Calu3 (cell line): ENCODE results near the gene THOC1. TPM values are rescaled to one million over a fixed set of nuclear protein-coding genes. Genes with fewer than 3 reads are reported as not detected.

Experiments
- BruUV-seq: library from RNA; stranded (reverse); fragments of 400-500 nt; replicated peaks from 2 replicates; lab custom pipeline; 2021; lab: Mats Ljungman, UMichigan
- CTCF ChIA-PET: fragments of 300-600 bp; sonication (Branson Sonifier 250); formaldehyde crosslinking; loops from one replicate; lab custom pipeline; 2022; ENCODE audit warnings: antibody characterized with exemption; lab: Charles Lee
- DNase-seq: peaks from one replicate; pipeline ENCODE4 v3.0.0; 2022
- H3K27ac Mint-ChIP-seq: one replicate; pipeline ENCODE4 v1.8.0; 2022; ENCODE audit warnings: mixed read lengths; ENCODE audit not compliant: unreplicated experiment
- H3K27me3 Mint-ChIP-seq: one replicate; pipeline ENCODE4 v1.8.0; 2022; ENCODE audit warnings: mixed read lengths; ENCODE audit not compliant: unreplicated experiment
- H3K36me3 Mint-ChIP-seq: one replicate; pipeline ENCODE4 v1.8.0; 2022; ENCODE audit warnings: mild to moderate bottlenecking, moderate library complexity, mixed read lengths; ENCODE audit not compliant: insufficient read depth, unreplicated experiment
- H3K4me1 Mint-ChIP-seq: one replicate; pipeline ENCODE4 v1.8.0; 2022; ENCODE audit warnings: mild to moderate bottlenecking, low read depth, mixed read lengths; ENCODE audit not compliant: unreplicated experiment
- H3K4me3 Mint-ChIP-seq: one replicate; pipeline ENCODE4 v1.8.0; 2022; ENCODE audit warnings: mild to moderate bottlenecking, low read depth, moderate library complexity, mixed read lengths; ENCODE audit not compliant: unreplicated experiment
- H3K9me3 Mint-ChIP-seq: one replicate; pipeline ENCODE4 v1.8.0; 2022; ENCODE audit warnings: low read depth, mixed read lengths; ENCODE audit not compliant: unreplicated experiment
- CTCF ChIP-seq: fragments of 200-600 bp; IDR thresholded peaks from one replicate; pipeline ENCODE4 v1.8.0; 2022; ENCODE audit warnings: antibody characterized with exemption; ENCODE audit not compliant: unreplicated experiment
- intact Hi-C: fragments of 100-400 bp; cut with micrococcal nuclease; formaldehyde crosslinking; loops from one replicate; pipeline ENCODE4 v1.10.0; 2022; ENCODE audit not compliant: unreplicated experiment
- total RNA-seq: library from RNA; stranded (reverse); gene quantifications from 2 replicates; pipeline ENCODE4 v1.2.3, GENCODE V29; 2022

THOC1 gene
- total RNA-seq, 1 experiment from 2014 or later, result 47.1 TPM

- H3K4me3 Mint-ChIP-seq, result no peak overlapping the region
- peaks cover 78% of the 10 kb centered on the region for H3K36me3 Mint-ChIP-seq
- CTCF ChIA-PET, result no interaction called here
- no peaks in the 10 kb centered on the region for H3K27me3 Mint-ChIP-seq
- no peak overlapping the region for H3K27ac Mint-ChIP-seq
- BruUV-seq, result no TSS peak
- DNase-seq, result no peak
- peaks cover 15% of the 10 kb centered on the region for H3K4me1 Mint-ChIP-seq
- no peaks in the 10 kb centered on the region for H3K9me3 Mint-ChIP-seq
- TF ChIP-seq CTCF, result no peak
- intact Hi-C loops, result no loop called here
Observed at GRCh38 chr18:213966-214365, 53.9 kb downstream of the THOC1 start.

GRCh38 chr18:213505-213904 is 54.3 kb downstream of the THOC1 start:
- intact Hi-C loops, result no loop called here
- Mint-ChIP-seq H3K4me3 (no peak overlapping the region), H3K9me3 (no peaks in the 10 kb centered on the region), H3K4me1 (peaks cover 13% of the 10 kb centered on the region), H3K36me3 (peaks cover 78% of the 10 kb centered on the region), H3K27ac (no peak overlapping the region), H3K27me3 (no peaks in the 10 kb centered on the region)
- DNase-seq, result no peak
- CTCF ChIA-PET, result no interaction called here
- TF ChIP-seq CTCF, result no peak
- BruUV-seq, result no TSS peak

GRCh38 chr18:212780-213179 is 55.1 kb downstream of the THOC1 start:
- CTCF ChIA-PET, result no interaction called here
- peaks cover 76% of the 10 kb centered on the region for H3K36me3 Mint-ChIP-seq
- intact Hi-C loops, result no loop called here
- peaks cover 6% of the 10 kb centered on the region for H3K4me1 Mint-ChIP-seq
- no TSS peak for BruUV-seq
- TF ChIP-seq CTCF, result no peak
- no peak for DNase-seq
- no peak overlapping the region for H3K27ac Mint-ChIP-seq
- H3K27me3 Mint-ChIP-seq, result no peaks in the 10 kb centered on the region
- H3K9me3 Mint-ChIP-seq, result no peaks in the 10 kb centered on the region
- H3K4me3 Mint-ChIP-seq, result no peak overlapping the region

GRCh38 chr18:211582-211981 is 56.3 kb downstream of the THOC1 start:
- Mint-ChIP-seq H3K27me3 (no peaks in the 10 kb centered on the region), H3K4me1 (no peaks in the 10 kb centered on the region), H3K27ac (no peak overlapping the region), H3K4me3 (no peak overlapping the region), H3K9me3 (no peaks in the 10 kb centered on the region), H3K36me3 (peaks cover 70% of the 10 kb centered on the region)
- intact Hi-C loops, result no loop called here
- BruUV-seq, result TSS peak; percentile 50
- no peak for TF ChIP-seq CTCF
- CTCF ChIA-PET, result interaction anchor here (0.6 kb wide), 1 partner anchor 32 kb away, joined by 3 read pairs; no protein-coding TSS in a partner anchor
- no peak for DNase-seq
